GM21447 (cell line): ENCODE results near the gene TRMT1.

Experiments
- ATAC-seq: cut with Tn5 transposase; IDR thresholded peaks from one replicate; pipeline ENCODE4 v1.9.1; 2021; ENCODE audit not compliant: unreplicated experiment

Gene TRMT1

GRCh38 chr19:13092606-13093235 is 23.8 kb downstream of the TRMT1 start:
- no peak for ATAC-seq

DNA sequence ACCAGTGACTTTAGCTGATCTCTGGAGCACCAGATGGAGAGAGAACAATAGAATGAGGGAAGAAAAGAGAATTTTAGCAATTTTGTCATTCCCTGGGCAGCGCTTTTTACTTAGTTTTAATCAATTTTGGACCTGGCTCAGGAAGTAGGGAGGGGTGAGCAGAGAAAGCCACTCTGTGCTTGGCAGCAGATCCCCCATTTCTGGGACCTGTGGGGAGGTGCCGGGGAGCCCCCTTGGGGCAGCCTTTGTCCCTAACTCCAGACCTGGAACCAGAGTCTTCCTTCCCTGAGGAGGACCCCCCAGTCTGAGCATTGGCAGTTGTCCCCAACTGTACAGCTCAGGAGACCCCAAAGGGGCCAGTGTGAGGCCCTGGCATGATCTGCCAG is 24.4 kb downstream of the TRMT1 start:
- no peak for ATAC-seq

DNA sequence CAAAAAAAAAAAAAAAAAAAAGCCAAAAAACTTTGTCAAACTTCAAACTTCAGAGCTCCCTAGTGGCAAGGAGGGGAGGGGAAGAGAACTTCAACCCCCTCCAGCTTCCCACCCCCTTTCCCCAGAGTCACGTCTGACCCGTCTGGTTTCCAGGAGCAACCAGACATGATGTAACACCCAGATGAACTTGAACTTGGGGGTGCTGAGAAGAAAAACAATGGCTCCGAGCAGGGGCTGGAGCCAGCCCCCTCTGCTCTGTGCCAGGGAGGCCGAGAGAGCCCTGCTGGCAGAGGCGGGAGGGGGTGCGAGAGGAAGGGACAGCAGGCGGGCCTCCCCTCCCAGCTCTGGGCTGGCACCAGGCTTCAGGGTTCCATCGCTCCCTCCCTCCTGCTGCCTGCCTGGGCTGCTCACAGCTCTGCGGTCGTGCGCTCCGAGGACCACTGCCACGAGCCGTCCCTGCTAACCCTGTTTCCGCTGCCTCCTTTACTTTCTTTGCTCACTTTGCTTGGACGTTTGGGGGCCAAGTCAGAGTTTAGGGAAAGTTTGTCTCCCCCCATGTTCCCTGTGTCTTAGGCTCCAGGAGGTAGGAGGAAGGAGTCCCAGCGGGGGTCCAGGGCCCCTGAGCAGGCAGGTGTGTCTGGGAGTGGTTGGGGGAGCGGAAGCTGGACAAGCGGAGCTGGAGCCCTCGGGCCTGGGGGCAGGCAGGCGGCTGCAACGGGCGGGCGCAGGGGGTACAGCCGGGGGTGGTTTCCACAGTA is 25.0 kb downstream of the TRMT1 start:
- no peak for ATAC-seq

- no peak for ATAC-seq
Measured at GRCh38 chr19:13090511-13091231, 25.9 kb downstream of the TRMT1 start.

DNA sequence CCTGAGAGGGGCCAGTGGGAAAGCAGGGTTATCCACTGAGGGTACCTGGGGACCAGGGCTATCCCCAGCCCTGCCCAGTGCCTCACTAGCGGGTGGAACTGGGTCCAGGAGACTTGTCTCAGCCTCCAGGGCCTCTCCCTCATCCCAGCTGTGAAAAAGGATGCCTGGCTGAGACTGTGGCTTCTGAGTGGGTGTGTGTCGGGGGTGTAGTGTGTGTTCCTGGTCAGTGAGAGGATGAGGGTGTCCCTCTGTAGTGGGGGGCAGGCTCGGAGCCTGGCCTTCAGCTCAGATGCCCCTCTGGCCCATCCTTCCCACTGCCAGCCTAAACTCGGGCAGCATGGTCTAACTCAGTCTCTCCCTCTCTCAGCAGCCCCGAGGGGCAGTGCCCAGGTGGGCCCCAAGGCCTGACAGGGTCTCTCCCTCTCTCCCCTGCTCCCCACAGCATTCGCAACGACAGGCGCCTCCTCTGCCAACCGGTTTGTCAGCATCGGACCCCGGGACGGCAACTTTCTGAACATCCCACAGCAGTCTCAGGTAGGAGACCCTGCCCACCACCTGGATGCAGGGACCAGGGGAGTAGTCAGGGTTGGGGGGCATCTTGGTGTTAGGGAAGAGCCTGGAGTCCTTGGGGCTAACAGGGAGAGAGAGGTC is 26.6 kb downstream of the TRMT1 start:
- ATAC-seq = no peak

- ATAC-seq = no peak
Measured at GRCh38 chr19:13089139-13089856, 27.2 kb downstream of the TRMT1 start.

DNA sequence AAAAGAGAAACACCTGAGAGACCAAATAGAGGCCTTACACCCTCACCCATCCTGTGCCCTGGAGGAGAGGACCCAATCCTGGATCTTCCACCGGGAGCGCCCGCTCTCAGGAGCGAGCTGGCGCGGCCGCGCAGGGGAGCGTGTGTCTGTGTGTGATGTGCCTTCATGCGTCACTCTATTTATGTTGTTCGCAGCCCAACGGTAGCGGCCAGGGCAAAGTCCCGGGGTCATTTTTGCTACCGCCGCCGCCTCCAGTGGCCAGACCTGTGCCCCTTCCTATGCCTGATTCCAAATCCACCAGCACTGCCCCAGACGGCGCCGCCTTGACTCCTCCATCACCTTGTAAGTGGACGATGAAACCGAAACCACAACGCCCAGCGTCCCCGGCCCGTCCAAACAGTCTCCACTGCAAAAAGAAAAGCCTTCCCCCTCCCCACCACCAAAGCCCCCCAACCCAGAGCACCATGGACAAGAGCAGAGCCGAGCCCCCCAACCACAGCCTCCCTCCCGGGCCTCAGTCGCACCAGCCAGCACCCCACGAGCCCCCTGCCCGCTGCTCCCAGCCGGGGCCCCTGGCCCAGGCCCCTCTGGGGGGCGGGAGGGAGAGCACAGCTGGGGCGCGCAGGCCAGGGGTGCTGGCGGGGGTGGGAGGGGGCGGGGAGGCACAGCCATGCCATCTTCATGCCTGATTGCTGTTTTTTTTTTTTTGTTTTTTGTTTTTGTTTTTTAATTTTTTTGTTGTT is 28.6 kb downstream of the TRMT1 start:
- no peak for ATAC-seq

GRCh38 chr19:13087295-13087694 is 29.2 kb downstream of the TRMT1 start:
- no peak for ATAC-seq

DNA sequence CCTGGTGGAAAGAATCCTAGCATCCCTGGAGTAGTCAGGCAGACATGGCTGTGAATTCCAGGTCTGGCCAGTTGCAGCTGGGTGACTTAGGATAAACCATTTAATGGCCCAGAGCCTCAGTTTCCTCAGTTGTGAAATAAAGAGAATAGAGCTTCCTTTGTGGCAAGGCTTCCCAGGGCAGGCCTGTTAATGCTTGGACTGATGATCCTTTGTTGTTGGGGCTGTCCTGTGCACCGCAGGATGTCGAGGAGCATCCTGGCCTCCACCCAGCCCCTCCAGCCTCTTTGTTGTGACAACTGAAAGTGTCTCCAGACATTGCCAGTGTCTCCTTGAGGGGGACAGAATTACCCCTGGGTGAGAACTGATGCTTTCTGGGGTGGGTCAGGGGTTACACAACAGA is 30.2 kb downstream of the TRMT1 start:
- ATAC-seq = no peak

- no peak for ATAC-seq
Measured at GRCh38 chr19:13085666-13086065, 30.9 kb downstream of the TRMT1 start.

DNA sequence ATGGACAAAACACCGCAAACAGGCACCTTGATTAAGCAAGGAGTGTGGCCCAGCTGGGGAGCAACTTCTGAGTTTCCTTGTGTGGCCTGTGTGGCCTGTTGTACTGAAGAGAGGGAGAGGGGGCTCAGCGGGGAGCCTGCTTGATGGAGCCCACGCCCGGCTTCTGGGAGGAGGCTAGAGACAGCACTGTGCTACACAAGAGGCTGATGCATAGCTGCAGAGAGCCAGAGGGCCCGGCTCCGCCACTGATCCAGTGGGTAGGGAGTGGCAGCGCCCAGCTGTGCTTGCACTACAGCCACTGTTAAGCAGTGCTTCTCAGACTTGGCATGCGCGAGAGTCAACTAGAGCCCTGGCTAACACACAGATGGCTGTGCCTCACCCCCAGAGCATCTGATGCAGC is 32.9 kb downstream of the TRMT1 start:
- ATAC-seq = no peak

DNA sequence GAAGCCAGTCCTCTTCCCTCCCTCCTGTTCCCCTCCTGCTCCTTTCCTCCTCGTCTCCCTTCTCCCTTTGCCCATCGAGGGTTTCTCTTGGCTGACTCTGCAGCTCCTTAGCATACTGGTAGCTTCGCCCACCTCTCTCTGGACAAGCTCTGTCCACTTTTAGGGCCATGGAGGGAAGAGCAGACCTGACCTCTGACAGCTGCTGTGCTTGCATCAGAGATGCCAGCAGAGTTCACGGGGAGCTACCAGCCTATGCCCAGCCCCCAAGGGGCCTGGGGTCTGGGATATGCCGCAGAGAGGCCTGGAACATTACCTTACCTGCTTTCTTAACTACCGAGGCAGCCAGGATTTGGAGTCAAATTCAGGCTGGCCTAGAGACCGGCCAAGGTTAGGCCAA is 33.5 kb downstream of the TRMT1 start:
- no peak for ATAC-seq

DNA sequence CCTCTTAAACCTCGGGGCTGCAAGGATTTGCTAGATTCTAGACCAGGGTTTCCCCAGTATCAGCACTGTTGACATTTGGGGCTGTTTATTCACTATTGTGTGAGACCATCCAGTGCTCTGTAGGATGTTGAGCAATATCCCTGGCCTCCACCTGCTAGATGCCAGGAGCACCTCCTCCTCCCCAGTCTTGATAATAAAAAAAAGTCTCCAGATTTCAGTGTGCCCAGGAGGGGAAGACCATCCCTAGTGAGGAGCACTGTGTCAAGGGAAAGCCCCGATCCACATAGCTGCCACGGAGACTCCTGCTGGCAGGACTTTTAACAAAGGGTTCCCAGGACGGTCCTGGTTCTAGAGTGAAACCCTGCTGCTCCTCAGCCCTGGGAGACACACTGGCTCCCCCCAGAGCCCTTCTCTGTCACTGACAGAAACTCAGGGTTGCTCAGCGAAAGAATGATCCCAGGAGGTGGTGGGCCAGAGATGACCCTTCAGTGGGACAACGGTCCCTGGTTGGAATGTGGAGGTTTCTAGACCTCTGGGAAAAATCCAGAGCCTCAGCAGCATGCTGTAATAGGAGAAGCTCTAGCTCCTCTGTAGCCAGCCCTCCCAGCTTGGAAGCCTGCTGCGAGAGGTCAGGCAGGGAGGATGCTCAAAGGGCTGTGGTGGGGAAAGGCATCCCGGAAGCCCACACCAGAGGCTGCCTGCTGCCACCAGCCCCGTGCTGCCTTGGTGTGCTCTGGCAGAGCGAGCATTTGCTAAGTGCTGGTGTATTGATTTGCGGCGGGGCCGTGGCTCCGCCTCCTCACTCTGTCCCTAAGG is 34.1 kb downstream of the TRMT1 start:
- no peak for ATAC-seq

DNA sequence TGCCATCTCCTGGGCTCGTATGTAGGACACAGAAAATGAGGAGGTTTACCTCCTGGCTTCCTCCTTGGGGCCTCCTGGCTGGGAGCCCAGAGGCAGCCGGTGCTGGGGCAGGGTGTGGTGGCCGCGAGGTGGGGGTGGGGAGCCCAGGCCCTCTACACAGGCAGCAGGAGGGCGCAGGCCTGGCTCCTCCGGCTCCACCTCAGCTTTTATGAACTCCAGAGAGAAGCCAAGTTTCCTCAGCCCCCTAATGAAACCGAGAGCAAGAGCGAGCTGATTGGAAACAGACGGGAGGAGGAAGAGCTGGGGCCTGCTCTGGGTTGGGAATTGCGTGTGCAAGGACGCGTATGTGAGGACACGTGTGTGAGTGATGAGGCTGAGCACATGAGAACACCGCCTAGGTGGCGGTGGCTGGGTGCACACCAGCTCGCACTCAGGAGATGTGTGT is 37.0 kb downstream of the TRMT1 start:
- no peak for ATAC-seq

- ATAC-seq = no peak
Measured at GRCh38 chr19:13078897-13079541, 37.5 kb downstream of the TRMT1 start.

- no peak for ATAC-seq
Measured at GRCh38 chr19:13078381-13078780, 38.2 kb downstream of the TRMT1 start.

GRCh38 chr19:13077240-13077639 is 39.3 kb downstream of the TRMT1 start:
- no peak for ATAC-seq

DNA sequence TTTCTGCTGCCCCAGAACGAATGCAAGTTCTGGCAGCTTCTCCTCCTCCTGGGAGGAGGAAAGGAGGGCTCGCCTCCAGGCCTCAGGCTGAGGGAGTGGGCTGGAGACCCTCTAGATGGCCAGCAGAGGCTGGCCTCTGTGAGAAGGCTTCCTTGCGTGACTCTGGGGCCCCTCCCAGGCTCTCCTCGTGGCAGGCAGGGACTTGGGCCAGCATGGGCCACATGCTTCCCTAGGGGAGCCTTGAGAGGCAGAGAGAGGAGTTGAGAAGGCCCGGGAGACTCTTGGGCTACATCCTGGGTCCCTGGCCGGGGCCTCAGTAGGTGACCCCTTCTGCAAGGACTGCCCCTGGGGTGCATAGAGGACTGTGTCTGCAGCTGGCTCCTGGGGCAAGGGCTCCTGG is 39.8 kb downstream of the TRMT1 start:
- ATAC-seq = no peak

DNA sequence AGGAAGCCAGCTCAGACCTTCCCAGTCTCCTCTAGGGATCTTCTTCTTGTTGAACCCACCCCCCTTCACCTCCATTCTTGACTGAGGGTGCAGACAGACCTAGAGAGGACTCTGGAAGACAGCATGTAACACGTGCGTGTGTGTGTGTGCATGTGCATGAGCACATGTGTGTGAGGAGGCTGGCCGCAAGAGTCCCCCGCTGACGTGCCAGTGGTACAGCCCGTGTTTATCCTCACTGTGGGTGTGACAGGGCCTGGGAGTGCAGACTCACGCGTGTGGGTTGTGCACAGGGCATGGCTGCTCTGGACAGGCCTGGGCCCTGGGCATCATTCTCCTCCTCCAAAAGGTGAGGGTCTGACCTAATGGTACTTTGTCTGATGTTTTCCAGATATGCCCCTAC is 40.2 kb downstream of the TRMT1 start:
- no peak for ATAC-seq
